Measurements from ENCODE around the gene PRMT1. TPM values are rescaled to one million over a fixed set of nuclear protein-coding genes. Genes with fewer than 3 reads are reported as not detected.

The PRMT1 gene
- total and polyA plus RNA-seq, 12 donors, result 80.4 to 262 (median 160) TPM

GRCh38 chr19:49635530-49636232, 41.4 kb upstream of the PRMT1 start:
- Histone ChIP-seq H3K9me3 (replicated peaks in 1 of 3) (no peaks in the 10 kb centered on the region), H3K4me1 (replicated peaks in 1 of 2) (peaks cover 10 to 25% of the 10 kb centered on the region in 2 donors), H3K36me3 (replicated peaks in 1 of 2) (no peaks in the 10 kb centered on the region), H3K27ac (peak overlapping the region in 2 of 5 donors; percentile 7 to 22), H3K27me3 (no peaks in the 10 kb centered on the region), H3K4me3 (no peak overlapping the region)
- TF ChIP-seq, protein P1, sequence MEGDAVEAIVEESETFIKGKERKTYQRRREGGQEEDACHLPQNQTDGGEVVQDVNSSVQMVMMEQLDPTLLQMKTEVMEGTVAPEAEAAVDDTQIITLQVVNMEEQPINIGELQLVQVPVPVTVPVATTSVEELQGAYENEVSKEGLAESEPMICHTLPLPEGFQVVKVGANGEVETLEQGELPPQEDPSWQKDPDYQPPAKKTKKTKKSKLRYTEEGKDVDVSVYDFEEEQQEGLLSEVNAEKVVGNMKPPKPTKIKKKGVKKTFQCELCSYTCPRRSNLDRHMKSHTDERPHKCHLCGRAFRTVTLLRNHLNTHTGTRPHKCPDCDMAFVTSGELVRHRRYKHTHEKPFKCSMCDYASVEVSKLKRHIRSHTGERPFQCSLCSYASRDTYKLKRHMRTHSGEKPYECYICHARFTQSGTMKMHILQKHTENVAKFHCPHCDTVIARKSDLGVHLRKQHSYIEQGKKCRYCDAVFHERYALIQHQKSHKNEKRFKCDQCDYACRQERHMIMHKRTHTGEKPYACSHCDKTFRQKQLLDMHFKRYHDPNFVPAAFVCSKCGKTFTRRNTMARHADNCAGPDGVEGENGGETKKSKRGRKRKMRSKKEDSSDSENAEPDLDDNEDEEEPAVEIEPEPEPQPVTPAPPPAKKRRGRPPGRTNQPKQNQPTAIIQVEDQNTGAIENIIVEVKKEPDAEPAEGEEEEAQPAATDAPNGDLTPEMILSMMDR (IDR thresholded peaks at IDR 0.05), result no peak
- TF ChIP-seq POLR2A (IDR thresholded peaks at IDR 0.05), result no peak
- intact Hi-C loops (cut with DNase I), result no loop called here
- no peak for DNase-seq
- 36 to 51% (median 45%) methylated on average over 16 to 24 of the region's 24 CpGs for WGBS, 4 donors

GRCh38 chr19:49636233-49636932, 40.7 kb upstream of the PRMT1 start:
- Histone ChIP-seq H3K36me3 (replicated peaks in 1 of 2) (no peaks in the 10 kb centered on the region), H3K9me3 (replicated peaks in 1 of 3) (no peaks in the 10 kb centered on the region), H3K4me1 (replicated peaks in 1 of 2) (peaks cover 16 to 26% of the 10 kb centered on the region in 2 donors), H3K27me3 (no peaks in the 10 kb centered on the region), H3K4me3 (no peak overlapping the region), H3K27ac (peak overlapping the region in 1 of 5 donors; percentile 7)
- DNase-seq, result peak in 1 of 7 donors; percentile 32
- intact Hi-C loops (cut with DNase I), result no loop called here
- TF ChIP-seq POLR2A (IDR thresholded peaks at IDR 0.05), result no peak
- TF ChIP-seq, protein P1 (IDR thresholded peaks at IDR 0.05), result no peak
- 56 to 78% (median 71%) methylated on average over 8 to 30 of the region's 30 CpGs for WGBS, 4 donors

GRCh38 chr19:49637821-49638738, 39.0 kb upstream of the PRMT1 start:
- peak overlapping the region in 4 of 5 donors; percentile 65 to 99 (median 86) for H3K27ac ChIP-seq
- peak; percentile 78 to 86 (median 84) for DNase-seq
- 9 to 18% (median 13%) methylated on average over 16 to 19 of the region's 19 CpGs for whole genome bisulfite sequencing, 4 donors
- intact Hi-C loops (cut with DNase I), result no loop called here
- H3K9me3 ChIP-seq (replicated peaks in 1 of 3), result no peaks in the 10 kb centered on the region
- H3K27me3 ChIP-seq, result no peaks in the 10 kb centered on the region
- peak overlapping the region in 1 of 4 donors; percentile 67 for H3K4me3 ChIP-seq
- no peak for TF ChIP-seq POLR2A (IDR thresholded peaks at IDR 0.05)
- TF ChIP-seq, protein P1 (IDR thresholded peaks at IDR 0.05), result no peak
- no peaks in the 10 kb centered on the region for H3K36me3 ChIP-seq (replicated peaks in 1 of 2)
- H3K4me1 ChIP-seq (replicated peaks in 1 of 2), result peaks cover 23 to 34% of the 10 kb centered on the region in 2 donors
